Liver (tissue), 9 donors: ENCODE results near the gene SLC17A7. TPM values are rescaled to one million over a fixed set of nuclear protein-coding genes. Genes with fewer than 3 reads are reported as not detected.
A peak's percentile ranks its signal among the peaks of the same experiment; 100 is the strongest.
"Not testable (repeated sequence)": the region's sequence is repeated elsewhere in the genome, so short reads cannot be mapped to it uniquely, and the experiment has no call there.

Experiments
- DNase-seq: peaks from one replicate; pipeline ENCODE4 v3.0.0-alpha.2; 2017; ENCODE audit warnings: low spot score
- H3K27ac ChIP-seq, 2 donors: one replicate each; pipeline ENCODE4 v1.7.0; 2013; ENCODE audit warnings: inconsistent platforms in 2 of 2, low read length in 2 of 2, control low read depth in 1 of 2, low read depth in 1 of 2, mild to moderate bottlenecking in 1 of 2
- H3K27me3 ChIP-seq, 4 donors: one replicate each; pipeline versions ENCODE4 v1.6.1 to v1.7.0; 2013; ENCODE audit warnings: low read length in 3 of 4, inconsistent platforms in 1 of 4, mild to moderate bottlenecking in 1 of 4, moderate library complexity in 1 of 4; ENCODE audit not compliant: control insufficient read depth in 4 of 4, insufficient read depth in 4 of 4
- H3K36me3 ChIP-seq, 4 donors: one replicate each; pipeline versions ENCODE4 v1.6.1 to v1.7.0; 2013; ENCODE audit warnings: low read length in 3 of 4, mild to moderate bottlenecking in 3 of 4, low read depth in 1 of 4, moderate library complexity in 1 of 4; ENCODE audit not compliant: control insufficient read depth in 4 of 4, insufficient read depth in 3 of 4
- H3K4me1 ChIP-seq, 4 donors: one replicate each; pipeline versions ENCODE4 v1.6.1 to v1.7.0; 2013; ENCODE audit warnings: low read length in 3 of 4, mild to moderate bottlenecking in 3 of 4, moderate library complexity in 1 of 4; ENCODE audit not compliant: control insufficient read depth in 4 of 4, insufficient read depth in 4 of 4
- H3K4me3 ChIP-seq, 3 donors: one replicate each; pipeline versions ENCODE4 v1.6.1 to v1.7.0; 2013; ENCODE audit warnings: low read length in 3 of 3, control low read depth in 1 of 3, low read depth in 1 of 3, mild to moderate bottlenecking in 1 of 3
- H3K9ac ChIP-seq, 2 donors: one replicate each; pipeline ENCODE4 v1.7.0; 2013; ENCODE audit warnings: low read length in 2 of 2, mild to moderate bottlenecking in 2 of 2, moderate library complexity in 2 of 2, control low read depth in 1 of 2, low read depth in 1 of 2
- H3K9me3 ChIP-seq, 4 donors: one replicate each; pipeline versions ENCODE4 v1.6.1 to v1.7.0; 2013; ENCODE audit warnings: low read length in 3 of 4; ENCODE audit not compliant: control insufficient read depth in 4 of 4
- EGR1 ChIP-seq, 2 donors: IDR thresholded peaks; 2 replicates each; pipeline ENCODE4 v1.6.1; 2016 to 2018; ENCODE audit warnings: antibody characterized with exemption in 2 of 2, low read depth in 2 of 2
- FOXA1 ChIP-seq: IDR thresholded peaks from 2 replicates; pipeline ENCODE4 v1.6.1; 2016; ENCODE audit warnings: antibody characterized with exemption
- FOXA2 ChIP-seq: IDR thresholded peaks from 2 replicates; pipeline ENCODE4 v1.6.1; 2016; ENCODE audit warnings: antibody characterized with exemption
- HNF4A ChIP-seq, 2 donors: conservative IDR thresholded peaks; 2 replicates each; pipeline ENCODE4 v1.6.1; 2016; ENCODE audit warnings: antibody characterized with exemption in 2 of 2, mild to moderate bottlenecking in 2 of 2
- HNF4G ChIP-seq: IDR thresholded peaks from 2 replicates; pipeline ENCODE4 v1.6.1; 2016; ENCODE audit warnings: antibody characterized with exemption
- JUND ChIP-seq, 2 donors: IDR thresholded peaks; 2 replicates each; pipeline ENCODE4 v1.6.1; 2016; ENCODE audit warnings: antibody characterized with exemption in 2 of 2
- NR2F2 ChIP-seq: IDR thresholded peaks from 2 replicates; pipeline ENCODE4 v1.6.1; 2016; ENCODE audit warnings: antibody characterized with exemption
- REST ChIP-seq: IDR thresholded peaks from 2 replicates; pipeline ENCODE4 v1.6.1; 2016; ENCODE audit warnings: antibody characterized with exemption, mild to moderate bottlenecking
- RXRA ChIP-seq, 2 donors: IDR thresholded peaks; 2 replicates each; pipeline ENCODE4 v1.6.1; 2017 to 2018; ENCODE audit warnings: antibody characterized with exemption in 2 of 2, mild to moderate bottlenecking in 1 of 2
- TAF1 ChIP-seq: conservative IDR thresholded peaks from 2 replicates; pipeline ENCODE4 v1.6.1; 2016; ENCODE audit warnings: antibody characterized with exemption, mild to moderate bottlenecking
- YY1 ChIP-seq: IDR thresholded peaks from 2 replicates; pipeline ENCODE4 v1.6.1; 2016; ENCODE audit warnings: antibody characterized with exemption, mild to moderate bottlenecking
- ZBTB33 ChIP-seq: IDR thresholded peaks from 2 replicates; pipeline ENCODE4 v1.6.1; 2016; ENCODE audit warnings: antibody characterized with exemption
- WGBS: extraction: QIAGEN DNeasy Blood & Tissue Kit; methylation state at CpG from one replicate; pipeline ENCODE4 v1.1.7; 2013; 5-methylcytosine and 5-hydroxymethylcytosine counted together
- polyA plus RNA-seq, 2 donors: library from polyadenylated mRNA; stranded (reverse) in 1 of 2; unstranded in 1 of 2; fragments of 200-250 nt in 1 of 2; fragments of >200 nt in 1 of 2; fragmentation: Nextera tagmentation in 1 of 2; extraction: Ambion mirVana in 1 of 2; gene quantifications; one replicate each; pipeline versions ENCODE4 v1.2.1 to v1.2.3, GENCODE V29; 2013 to 2015
- total RNA-seq, 2 donors: library from RNA; depleted of rRNA; stranded (reverse); fragments of >200 nt; gene quantifications; one replicate each; pipeline ENCODE4 v1.2.3, GENCODE V29; 2014
- TF ChIP-seq, protein P1 (sequence below): IDR thresholded peaks from 2 replicates; pipeline ENCODE4 v1.6.1; 2016; ENCODE audit warnings: antibody characterized with exemption
- donor health status: healthy.
- donor health status: healthy.
- donor health status: healthy.
- donor health status: healthy.
- donor health status: healthy.

SLC17A7 gene
- total and polyA plus RNA-seq, 4 donors = 0.06 to 0.08 TPM; not detected in 2

GRCh38 chr19:49447485-49448431 lies 6.4 kb upstream of the SLC17A7 start:
- Histone ChIP-seq H3K9ac (no peak overlapping the region), H3K4me3 (no peak overlapping the region), H3K27ac (no peak overlapping the region), H3K27me3 (no peaks in the 10 kb centered on the region), H3K4me1 (peaks cover 0 to 16% (median 8%) of the 10 kb centered on the region in 4 donors), H3K36me3 (peaks cover 0 to 11% (median 7%) of the 10 kb centered on the region in 4 donors), H3K9me3 (no peaks in the 10 kb centered on the region)
- no peak for TF ChIP-seq NR2F2
- TF ChIP-seq JUND (IDR thresholded peaks at IDR 0.05) = no peak
- peak; percentile 61 for DNase-seq
- WGBS = 89% methylated on average over 32 of the region's 32 CpGs

DNA sequence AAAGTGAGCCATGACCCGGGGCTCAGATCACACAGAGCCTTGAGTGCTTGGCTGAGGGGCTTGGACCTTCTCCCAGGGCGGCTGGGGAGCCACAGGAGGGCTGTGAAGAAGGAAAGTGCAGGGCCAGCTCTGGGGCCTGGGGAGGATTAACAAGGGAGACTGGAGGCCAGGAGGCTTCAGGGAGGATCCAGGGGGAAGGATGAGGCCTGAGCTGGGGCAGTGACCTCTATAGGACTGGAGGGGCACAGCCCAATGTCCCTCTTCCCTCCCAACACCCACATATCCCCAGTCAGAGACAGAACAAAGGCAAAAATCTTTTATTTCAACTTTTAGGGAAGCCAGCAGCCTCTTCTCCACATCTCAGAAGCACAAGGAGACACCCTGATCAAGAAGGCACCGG lies 4.7 kb upstream of the SLC17A7 start:
- H3K9ac ChIP-seq = no peak overlapping the region
- H3K9me3 ChIP-seq = no peaks in the 10 kb centered on the region
- H3K4me3 ChIP-seq = no peak overlapping the region
- H3K27ac ChIP-seq = no peak overlapping the region
- TF ChIP-seq EGR1 (IDR thresholded peaks at IDR 0.05; ENCODE audit: low read depth in 2 of 2) = no peak
- no peak for TF ChIP-seq RXRA (IDR thresholded peaks at IDR 0.05)
- TF ChIP-seq FOXA1 = no peak
- no peak for TF ChIP-seq FOXA2
- no peak for TF ChIP-seq JUND (IDR thresholded peaks at IDR 0.05)
- TF ChIP-seq TAF1 = no peak
- TF ChIP-seq, protein P1, sequence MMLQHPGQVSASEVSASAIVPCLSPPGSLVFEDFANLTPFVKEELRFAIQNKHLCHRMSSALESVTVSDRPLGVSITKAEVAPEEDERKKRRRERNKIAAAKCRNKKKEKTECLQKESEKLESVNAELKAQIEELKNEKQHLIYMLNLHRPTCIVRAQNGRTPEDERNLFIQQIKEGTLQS = no peak
- no peak for TF ChIP-seq ZBTB33
- no peak for TF ChIP-seq REST
- TF ChIP-seq HNF4A (conservative IDR thresholded peaks at IDR 0.05) = no peak
- TF ChIP-seq YY1 = no peak
- no peak for TF ChIP-seq HNF4G
- DNase-seq = no peak
- no peaks in the 10 kb centered on the region for H3K27me3 ChIP-seq
- 92% methylated on average over 3 of the region's 3 CpGs for WGBS
- H3K36me3 ChIP-seq = peaks cover 0 to 11% (median 7%) of the 10 kb centered on the region in 4 donors
- peaks cover 4 to 14% (median 8%) of the 10 kb centered on the region in 4 donors for H3K4me1 ChIP-seq

- not testable (repeated sequence) for H3K27me3 ChIP-seq, H3K4me1 ChIP-seq, H3K9ac ChIP-seq, H3K27ac ChIP-seq, H3K9me3 ChIP-seq, DNase-seq, H3K36me3 ChIP-seq, H3K4me3 ChIP-seq
- WGBS = 71% methylated on average over 5 of the region's 5 CpGs
These were observed 2.9 kb upstream of the SLC17A7 start for GRCh38 chr19:49444100-49444700.
